Dendritic cell treated with granulocyte-macrophage colony-stimulating factor and Interleukin-4, amounts not matched to agents 40 ng/mL and 50 ng/mL, for 4 days (primary cell): Measurements from ENCODE around the gene CUL1.

Experiments
- H3K27ac Mint-ChIP-seq: one replicate; pipeline ENCODE4 v1.8.0; 2022; ENCODE audit warnings: mild to moderate bottlenecking, mixed read lengths
- H3K27me3 Mint-ChIP-seq: one replicate; pipeline ENCODE4 v1.8.0; 2022; ENCODE audit warnings: mild to moderate bottlenecking, mixed read lengths
- H3K36me3 Mint-ChIP-seq: one replicate; pipeline ENCODE4 v1.8.0; 2022; ENCODE audit warnings: low read depth, mixed read lengths
- H3K4me1 Mint-ChIP-seq: one replicate; pipeline ENCODE4 v1.8.0; 2022; ENCODE audit warnings: low read depth, mixed read lengths
- H3K4me3 Mint-ChIP-seq: one replicate; pipeline ENCODE4 v1.8.0; 2022; ENCODE audit warnings: mild to moderate bottlenecking, moderate library complexity, mixed read lengths
- H3K9me3 Mint-ChIP-seq: one replicate; pipeline ENCODE4 v1.8.0; 2022; ENCODE audit warnings: mixed read lengths
- intact Hi-C: fragments of 100-400 bp; cut with micrococcal nuclease; formaldehyde crosslinking; loops from one replicate; pipeline ENCODE4 v1.15.0; 2022

The CUL1 gene

GRCh38 chr7:148717266-148717793 is 18.6 kb downstream of the CUL1 start:
- H3K27ac Mint-ChIP-seq: no peak overlapping the region

GRCh38 chr7:148718431-148718830 is 19.7 kb downstream of the CUL1 start:
- Mint-ChIP-seq H3K4me3 (no peak overlapping the region), H3K36me3 (peaks cover 18% of the 10 kb centered on the region), H3K27me3 (no peaks in the 10 kb centered on the region), H3K9me3 (no peaks in the 10 kb centered on the region), H3K4me1 (peaks cover 61% of the 10 kb centered on the region), H3K27ac (no peak overlapping the region)
- intact Hi-C loops: no loop called here

More at GRCh38 chr7:148717266-148717793, 18.6 kb downstream of the CUL1 start:
- intact Hi-C loops: no loop called here
- Mint-ChIP-seq H3K27me3 (no peaks in the 10 kb centered on the region), H3K9me3 (no peaks in the 10 kb centered on the region), H3K4me3 (no peak overlapping the region), H3K4me1 (peaks cover 58% of the 10 kb centered on the region), H3K36me3 (peaks cover 14% of the 10 kb centered on the region)

- Mint-ChIP-seq H3K27ac (no peak overlapping the region), H3K4me3 (no peak overlapping the region), H3K4me1 (peaks cover 58% of the 10 kb centered on the region), H3K27me3 (no peaks in the 10 kb centered on the region), H3K36me3 (peaks cover 18% of the 10 kb centered on the region), H3K9me3 (no peaks in the 10 kb centered on the region)
- intact Hi-C loops: no loop called here
These were observed 21.1 kb downstream of the CUL1 start for GRCh38 chr7:148719753-148720152.

- H3K4me3 Mint-ChIP-seq: no peak overlapping the region
- intact Hi-C loops: no loop called here
These were observed 21.8 kb downstream of the CUL1 start for GRCh38 chr7:148720472-148720871.

DNA sequence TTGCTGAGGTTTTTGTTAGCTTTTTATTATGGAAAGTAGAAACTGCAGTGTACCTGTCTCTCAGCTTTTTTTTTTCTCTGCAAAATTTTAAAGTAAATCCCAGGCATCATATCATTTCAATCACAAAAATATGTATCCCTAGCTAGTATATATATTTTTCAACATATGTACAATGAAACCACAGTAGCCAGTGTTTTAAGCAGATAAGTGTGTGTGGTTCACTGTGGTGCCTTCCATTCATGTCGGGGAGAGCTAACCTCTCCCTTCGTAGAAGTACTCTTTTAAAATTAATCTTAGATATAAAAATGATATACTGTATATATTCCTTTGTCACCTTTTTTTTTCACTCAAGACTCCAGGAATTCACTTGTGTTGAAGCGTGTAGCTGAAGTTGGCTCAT is 22.7 kb downstream of the CUL1 start:
- H3K36me3 Mint-ChIP-seq: peaks cover 10% of the 10 kb centered on the region
- H3K9me3 Mint-ChIP-seq: no peaks in the 10 kb centered on the region
- intact Hi-C loops: no loop called here
- H3K4me3 Mint-ChIP-seq: no peak overlapping the region
- H3K27me3 Mint-ChIP-seq: no peaks in the 10 kb centered on the region
- peaks cover 60% of the 10 kb centered on the region for H3K4me1 Mint-ChIP-seq
- no peak overlapping the region for H3K27ac Mint-ChIP-seq

More at GRCh38 chr7:148720472-148720871, 21.8 kb downstream of the CUL1 start:
- Mint-ChIP-seq H3K36me3 (peaks cover 14% of the 10 kb centered on the region), H3K27ac (no peak overlapping the region), H3K9me3 (no peaks in the 10 kb centered on the region), H3K4me1 (peaks cover 57% of the 10 kb centered on the region), H3K27me3 (no peaks in the 10 kb centered on the region)

DNA sequence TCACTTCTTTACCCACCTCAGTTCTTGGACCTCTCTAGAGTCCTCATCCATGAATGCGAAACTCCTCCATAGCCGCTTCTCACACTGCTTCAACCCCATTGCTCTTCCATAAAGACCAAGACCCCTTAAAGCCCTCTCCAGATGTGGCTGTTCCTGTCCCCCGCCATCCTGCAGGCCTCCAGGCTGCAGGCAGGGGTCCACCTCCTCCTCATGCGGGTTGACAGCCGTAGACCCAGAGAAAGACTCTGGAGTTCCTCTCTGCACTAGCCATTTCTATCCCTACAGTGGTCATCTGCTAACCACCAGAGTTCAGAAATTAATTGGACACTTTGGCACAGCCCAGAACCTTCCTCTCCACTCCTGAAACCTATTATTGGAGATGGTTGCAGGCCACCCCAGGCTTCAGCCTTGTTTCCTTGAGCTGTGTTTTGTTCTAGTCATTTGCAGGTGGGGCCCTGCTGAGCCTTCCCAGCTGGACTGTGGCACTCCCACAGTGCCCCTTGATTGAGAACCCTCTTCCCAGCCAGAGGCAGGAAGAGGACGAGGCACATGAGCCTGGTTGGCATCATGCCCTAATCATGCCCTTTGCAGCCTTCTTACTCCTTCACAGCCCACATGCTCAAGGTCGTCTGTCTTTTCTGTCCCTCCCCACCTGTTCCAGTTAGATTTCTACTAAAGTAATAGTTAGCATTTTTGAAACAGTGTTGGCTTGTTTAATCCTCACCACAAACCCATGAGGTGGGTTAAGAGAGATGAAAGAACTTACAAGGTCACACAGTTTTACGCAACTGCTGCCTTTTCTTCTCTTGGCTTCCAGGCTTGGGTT is 23.9 kb downstream of the CUL1 start:
- Mint-ChIP-seq H3K27me3 (no peaks in the 10 kb centered on the region), H3K27ac (peak overlapping the region; percentile 9), H3K9me3 (no peaks in the 10 kb centered on the region), H3K4me1 (peaks cover 55% of the 10 kb centered on the region), H3K36me3 (peaks cover 7% of the 10 kb centered on the region), H3K4me3 (no peak overlapping the region)
- intact Hi-C loops: no loop called here

- intact Hi-C loops: no loop called here
- Mint-ChIP-seq H3K9me3 (no peaks in the 10 kb centered on the region), H3K4me1 (peaks cover 58% of the 10 kb centered on the region), H3K27ac (peak overlapping the region; percentile 9), H3K4me3 (no peak overlapping the region), H3K36me3 (peaks cover 7% of the 10 kb centered on the region), H3K27me3 (no peaks in the 10 kb centered on the region)
These were observed 24.5 kb downstream of the CUL1 start for GRCh38 chr7:148723166-148723559.

DNA sequence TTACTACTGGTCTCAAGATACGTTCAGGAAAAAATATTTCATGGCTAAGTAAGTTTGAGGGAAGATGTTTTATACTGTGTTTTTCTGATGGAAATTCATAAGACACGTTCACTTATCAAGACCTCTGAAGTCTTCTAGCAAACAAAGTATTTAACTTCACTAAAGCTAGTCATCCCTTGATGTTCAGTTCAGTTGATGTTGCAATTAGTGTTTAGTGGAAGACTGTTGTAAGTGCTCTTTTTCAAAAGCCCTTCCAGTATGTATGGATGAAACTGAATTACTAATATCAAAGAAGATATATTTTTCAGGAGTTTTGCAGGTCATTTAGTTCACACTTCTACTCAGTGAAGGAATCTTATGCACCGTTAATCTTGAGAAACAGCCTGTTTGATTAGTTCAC is 25.1 kb downstream of the CUL1 start:
- Mint-ChIP-seq H3K4me3 (no peak overlapping the region), H3K27ac (no peak overlapping the region), H3K36me3 (peaks cover 7% of the 10 kb centered on the region), H3K4me1 (peaks cover 54% of the 10 kb centered on the region), H3K9me3 (no peaks in the 10 kb centered on the region), H3K27me3 (no peaks in the 10 kb centered on the region)
- intact Hi-C loops: no loop called here

DNA sequence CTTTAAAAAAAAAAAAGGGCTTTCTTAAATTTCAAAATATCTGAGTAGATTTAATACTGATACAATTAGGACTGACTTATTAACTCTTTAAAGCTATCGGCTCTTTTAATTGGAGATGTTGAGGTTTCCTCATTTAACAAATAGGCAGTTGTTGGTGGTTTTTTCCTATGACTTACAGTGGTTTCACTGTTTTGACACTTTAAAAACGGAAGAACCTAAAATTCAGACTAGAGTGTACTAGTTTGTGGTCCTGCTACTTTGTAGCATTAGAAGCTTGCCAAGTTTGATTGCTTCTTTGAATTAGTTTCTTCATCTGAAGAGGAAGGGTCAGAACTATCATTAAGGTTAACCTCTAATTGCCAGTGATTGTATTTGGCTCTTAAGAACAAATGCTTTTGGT is 27.7 kb downstream of the CUL1 start:
- H3K27me3 Mint-ChIP-seq: no peaks in the 10 kb centered on the region
- H3K4me1 Mint-ChIP-seq: peaks cover 44% of the 10 kb centered on the region
- peaks cover 24% of the 10 kb centered on the region for H3K36me3 Mint-ChIP-seq
- no peak overlapping the region for H3K27ac Mint-ChIP-seq
- intact Hi-C loops: no loop called here
- no peak overlapping the region for H3K4me3 Mint-ChIP-seq
- H3K9me3 Mint-ChIP-seq: no peaks in the 10 kb centered on the region

DNA sequence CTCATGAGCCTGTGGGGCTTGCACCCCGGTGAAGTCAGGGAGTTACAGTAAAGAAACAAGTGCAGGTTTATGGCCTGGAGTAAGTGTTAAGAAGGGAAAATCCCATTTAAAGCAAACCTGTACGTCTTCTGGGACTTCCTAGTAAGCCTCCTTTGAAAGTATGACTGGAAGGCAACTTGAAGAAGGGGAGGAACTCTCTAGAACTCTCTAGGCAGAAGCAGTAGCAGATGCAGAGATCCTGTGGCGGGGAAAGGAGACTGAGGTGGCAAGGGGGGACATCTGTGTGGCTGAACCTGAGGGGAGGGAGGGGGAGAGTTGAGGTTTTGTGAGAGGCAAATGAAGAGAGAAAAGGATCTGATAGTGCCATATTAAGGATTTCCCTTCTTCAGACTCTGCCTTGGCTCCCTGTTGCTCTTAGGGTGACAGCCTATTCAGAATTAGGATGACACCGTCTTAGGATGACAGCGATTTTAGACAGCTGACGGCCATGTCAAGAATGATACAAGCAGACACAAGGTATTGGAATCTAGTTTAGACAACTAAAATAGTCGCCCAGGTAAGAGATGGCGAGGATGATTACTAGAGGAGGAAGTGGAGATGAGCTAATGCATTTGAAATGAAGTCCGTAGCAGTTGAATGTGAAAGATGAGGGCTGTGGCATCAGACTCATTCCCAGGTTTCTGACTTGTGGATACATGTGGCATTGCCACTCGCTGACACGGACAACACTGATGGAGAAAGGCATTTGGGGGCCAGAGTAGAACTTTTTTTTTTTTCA is 29.0 kb downstream of the CUL1 start:
- H3K27me3 Mint-ChIP-seq: no peaks in the 10 kb centered on the region
- no peak overlapping the region for H3K27ac Mint-ChIP-seq
- intact Hi-C loops: no loop called here
- peaks cover 32% of the 10 kb centered on the region for H3K4me1 Mint-ChIP-seq
- H3K9me3 Mint-ChIP-seq: no peaks in the 10 kb centered on the region
- H3K4me3 Mint-ChIP-seq: no peak overlapping the region
- peaks cover 30% of the 10 kb centered on the region for H3K36me3 Mint-ChIP-seq

DNA sequence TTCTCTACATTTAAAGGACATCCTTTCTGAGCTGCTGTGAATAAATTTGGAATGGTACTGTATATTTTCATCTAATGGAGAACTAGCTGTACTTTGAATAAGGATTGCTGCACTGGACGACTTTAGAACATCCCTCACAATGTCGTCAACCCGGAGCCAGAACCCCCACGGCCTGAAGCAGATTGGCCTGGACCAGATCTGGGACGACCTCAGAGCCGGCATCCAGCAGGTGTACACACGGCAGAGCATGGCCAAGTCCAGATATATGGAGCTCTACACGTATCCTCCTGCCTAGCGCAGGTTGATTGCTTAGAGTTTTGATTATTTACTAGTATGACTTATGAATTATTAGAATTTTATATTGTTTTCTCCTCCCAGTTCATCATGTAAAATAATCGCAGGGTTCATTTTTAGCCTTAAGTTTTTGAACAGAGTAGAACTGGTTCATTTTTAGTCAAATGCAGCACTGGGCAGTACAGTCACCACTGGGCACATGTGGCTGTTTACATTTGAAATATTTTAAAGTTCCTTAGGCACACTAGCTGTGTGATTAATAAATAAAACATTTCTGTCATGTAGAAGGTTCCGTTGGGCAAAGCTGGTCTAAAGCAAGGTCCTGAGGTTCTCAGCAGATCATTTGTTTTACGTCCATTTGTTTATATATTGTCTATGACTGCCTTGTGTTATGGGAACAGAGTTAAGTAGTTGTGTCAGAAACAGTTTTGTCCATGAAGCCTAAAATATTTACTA is 31.5 kb downstream of the CUL1 start:
- no peaks in the 10 kb centered on the region for H3K9me3 Mint-ChIP-seq

GRCh38 chr7:148732862-148733261 is 34.2 kb downstream of the CUL1 start:
- Mint-ChIP-seq H3K4me1 (peaks cover 9% of the 10 kb centered on the region), H3K9me3 (no peaks in the 10 kb centered on the region), H3K36me3 (peaks cover 65% of the 10 kb centered on the region)

More for the DNA sequence above, 31.5 kb downstream of the CUL1 start:
- Mint-ChIP-seq H3K27ac (no peak overlapping the region), H3K27me3 (no peaks in the 10 kb centered on the region), H3K36me3 (peaks cover 53% of the 10 kb centered on the region), H3K4me3 (no peak overlapping the region), H3K4me1 (peaks cover 24% of the 10 kb centered on the region)
- intact Hi-C loops: no loop called here

DNA sequence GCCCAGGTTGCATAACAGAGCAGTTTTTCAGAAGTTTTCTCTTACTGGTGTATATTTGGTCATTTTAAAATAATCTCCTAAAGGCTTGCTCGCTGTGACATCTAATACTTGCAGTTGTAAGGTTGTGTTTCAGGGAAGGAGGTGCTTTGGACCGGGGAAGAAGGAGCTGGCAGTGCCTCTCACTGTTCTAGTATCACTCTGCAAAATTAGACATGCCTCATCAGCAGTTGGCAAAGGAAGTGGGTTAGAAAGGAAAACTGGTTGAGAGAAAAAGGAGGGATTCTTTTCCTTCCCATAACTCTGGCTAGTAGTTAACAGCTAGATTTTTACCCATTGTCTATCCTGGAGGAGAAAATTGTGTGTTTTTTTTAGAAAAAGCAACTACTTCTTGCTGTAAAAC is 34.8 kb downstream of the CUL1 start:
- intact Hi-C loops: no loop called here
- Mint-ChIP-seq H3K27ac (no peak overlapping the region), H3K4me3 (no peak overlapping the region), H3K36me3 (peaks cover 72% of the 10 kb centered on the region), H3K4me1 (peaks cover 5% of the 10 kb centered on the region), H3K9me3 (no peaks in the 10 kb centered on the region), H3K27me3 (no peaks in the 10 kb centered on the region)

More at GRCh38 chr7:148732862-148733261, 34.2 kb downstream of the CUL1 start:
- intact Hi-C loops: no loop called here
- Mint-ChIP-seq H3K27ac (no peak overlapping the region), H3K4me3 (no peak overlapping the region), H3K27me3 (no peaks in the 10 kb centered on the region)
